RWPE2 (cell line): Measurements from ENCODE around the gene OVOL3.
"Not testable (repeated sequence)": the region's sequence is repeated elsewhere in the genome, so short reads cannot be mapped to it uniquely, and the experiment has no call there.

Experiments used
- ATAC-seq: fragments of 200-7000 bp; cut with Tn5 transposase; 3 replicates; pipeline ENCODE4 v1.9.1; 2021; ENCODE audit warnings: low read depth
- DNase-seq: peaks from one replicate; pipeline ENCODE4 v3.0.0-alpha.2; 2020; ENCODE audit warnings: low spot score
- H3K27ac ChIP-seq: fragments of 450-650 bp; 2 replicates; pipeline ENCODE4 v1.5.1; 2017; ENCODE audit warnings: mild to moderate bottlenecking; ENCODE audit not compliant: poor library complexity, severe bottlenecking
- H3K27me3 ChIP-seq: fragments of 250-450 bp; sonication (Bioruptor Pico); 2 replicates; pipeline ENCODE4 v1.5.1; 2021; ENCODE audit warnings: mild to moderate bottlenecking, moderate library complexity; ENCODE audit not compliant: insufficient read depth, poor library complexity, severe bottlenecking
- H3K36me3 ChIP-seq: fragments of 250-450 bp; sonication (Bioruptor Pico); 2 replicates; pipeline ENCODE4 v1.5.1; 2020; ENCODE audit warnings: low read depth, mild to moderate bottlenecking, moderate library complexity
- H3K4me1 ChIP-seq: fragments of 250-450 bp; sonication (Bioruptor Pico); 2 replicates; pipeline ENCODE4 v1.5.1; 2021; ENCODE audit warnings: mild to moderate bottlenecking, moderate library complexity; ENCODE audit not compliant: insufficient read depth, poor library complexity, severe bottlenecking
- H3K4me3 ChIP-seq: fragments of 250-450 bp; sonication (Bioruptor Pico); 2 replicates; pipeline ENCODE4 v1.5.1; 2021; ENCODE audit warnings: mild to moderate bottlenecking, moderate library complexity; ENCODE audit not compliant: severe bottlenecking
- H3K9me3 ChIP-seq: fragments of 250-450 bp; sonication (Bioruptor Pico); 2 replicates; pipeline ENCODE4 v1.5.1; 2021; ENCODE audit warnings: mild to moderate bottlenecking, moderate library complexity; ENCODE audit not compliant: severe bottlenecking
- CTCF ChIP-seq: fragments of 450-650 bp; IDR thresholded peaks from one replicate; pipeline ENCODE4 v1.5.1; 2017; ENCODE audit warnings: mild to moderate bottlenecking, moderate library complexity; ENCODE audit not compliant: poor library complexity, severe bottlenecking

Gene OVOL3

GRCh38 chr19:36110487-36111199 lies at the start of gene OVOL3:
Gene OVOL3, plus strand, starts transcription at chr19:36111143. Its CDS starts 60 bp downstream, at chr19:36111203.
- H3K4me3 ChIP-seq, result no peak within 1 kb of the TSS
- DNase-seq (no peak), ATAC-seq (no peak)
- no peaks in the 10 kb centered on the region for H3K4me1 ChIP-seq
- H3K27me3 ChIP-seq, result no peaks in the 10 kb centered on the region
- H3K27ac ChIP-seq, result no peak within 1 kb of the TSS
- no peak for TF ChIP-seq CTCF
- peaks cover 12% of the 10 kb centered on the region; the same call in 1 of the 2 replicates for H3K36me3 ChIP-seq
- H3K9me3 ChIP-seq, result no peaks in the 10 kb centered on the region

GRCh38 chr19:36061367-36061766 lies 49.6 kb upstream of the OVOL3 start:
- H3K4me3 ChIP-seq, result no peak overlapping the region
- H3K9me3 ChIP-seq, result no peaks in the 10 kb centered on the region
- peaks cover 30% of the 10 kb centered on the region for H3K36me3 ChIP-seq
- H3K27me3 ChIP-seq, result no peaks in the 10 kb centered on the region
- H3K27ac ChIP-seq, result no peak overlapping the region
- ATAC-seq, result no peak
- TF ChIP-seq CTCF, result no peak
- no peaks in the 10 kb centered on the region for H3K4me1 ChIP-seq
- DNase-seq, result no peak

- Histone ChIP-seq H3K4me1 (no peaks in the 10 kb centered on the region), H3K4me3 (no peak overlapping the region), H3K36me3 (peaks cover 40% of the 10 kb centered on the region), H3K9me3 (no peaks in the 10 kb centered on the region), H3K27ac (no peak overlapping the region), H3K27me3 (no peaks in the 10 kb centered on the region)
- no peak for TF ChIP-seq CTCF
- ATAC-seq, result no peak
- no peak for DNase-seq
Measured at GRCh38 chr19:36064826-36065225, 46.1 kb upstream of the OVOL3 start.

DNA sequence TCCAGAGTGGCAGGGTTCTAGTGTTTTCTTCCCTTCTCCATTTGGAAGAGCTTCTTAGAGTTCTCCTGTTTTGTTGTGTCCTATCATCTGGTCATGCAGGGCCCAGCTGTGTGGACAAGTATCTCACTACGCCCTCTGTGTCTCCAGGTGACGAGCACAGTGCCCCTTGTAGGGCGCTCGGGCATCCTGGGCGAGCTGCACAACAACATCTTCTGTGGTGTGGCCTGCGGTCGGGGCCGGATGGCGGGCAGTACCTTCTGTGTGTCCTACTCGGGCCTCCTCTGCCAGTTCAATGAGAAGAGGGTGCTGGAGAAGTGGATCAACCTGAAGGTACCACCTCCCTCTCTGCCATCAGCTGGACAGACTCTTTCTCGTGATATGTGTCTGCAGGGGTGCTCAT lies 43.3 kb upstream of the OVOL3 start:
- TF ChIP-seq CTCF, result no peak
- no peak overlapping the region for H3K4me3 ChIP-seq
- H3K9me3 ChIP-seq, result no peaks in the 10 kb centered on the region
- H3K27ac ChIP-seq, result no peak overlapping the region
- no peak for ATAC-seq
- H3K4me1 ChIP-seq, result peaks cover 8% of the 10 kb centered on the region
- no peaks in the 10 kb centered on the region for H3K27me3 ChIP-seq
- H3K36me3 ChIP-seq, result peaks cover 49% of the 10 kb centered on the region
- DNase-seq, result no peak

GRCh38 chr19:36068810-36069499 lies 42.0 kb upstream of the OVOL3 start:
- H3K36me3 ChIP-seq, result peaks cover 61% of the 10 kb centered on the region
- H3K4me3 ChIP-seq, H3K9me3 ChIP-seq, H3K27me3 ChIP-seq, H3K4me1 ChIP-seq, H3K27ac ChIP-seq, ATAC-seq, DNase-seq: not testable (repeated sequence)
